Activated CD4-positive, alpha-beta T cell treated with anti-CD3 and anti-CD28 coated beads for 1 hour (primary cell): ENCODE results near the gene NUSAP1.
"Not testable (repeated sequence)": the region's sequence is repeated elsewhere in the genome, so short reads cannot be mapped to it uniquely, and the experiment has no call there.

Experiments
- DNase-seq: peaks from one replicate; pipeline ENCODE4 v3.0.0-alpha.2; 2020

The NUSAP1 gene

DNA sequence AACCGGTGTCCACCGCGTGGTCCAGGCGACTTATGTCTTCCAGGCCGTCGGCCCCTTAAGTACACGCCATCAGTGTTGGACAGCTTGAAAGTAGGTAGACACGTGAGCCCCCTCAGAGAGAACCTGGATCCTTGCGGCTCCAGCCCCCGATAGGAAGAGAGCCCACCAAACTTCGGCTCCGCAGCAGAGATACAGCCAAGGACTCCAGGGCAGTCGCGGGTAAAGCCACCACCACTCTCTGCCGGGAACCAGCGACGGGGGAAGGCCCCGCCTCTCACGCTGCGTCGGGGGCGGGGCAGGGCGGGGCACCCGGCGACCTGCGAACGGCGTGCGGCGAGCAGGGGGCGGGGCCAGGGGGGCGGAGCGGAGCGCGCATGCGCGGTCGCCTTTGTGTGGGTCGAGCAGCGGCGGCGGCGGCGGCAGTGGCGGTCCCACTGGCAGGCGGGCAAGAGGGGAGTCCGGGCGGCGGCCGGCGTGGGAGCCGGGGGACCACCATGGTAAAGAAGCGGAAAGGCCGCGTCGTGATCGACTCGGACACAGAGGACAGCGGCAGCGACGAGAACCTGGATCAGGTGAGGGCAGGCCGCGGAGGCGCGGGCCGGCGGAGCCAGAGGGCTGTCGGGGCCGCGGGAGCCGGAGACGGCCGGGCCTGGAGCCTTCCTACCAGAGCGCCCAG lies 84.2 kb downstream of the NUSAP1 start, which contains the start of gene RTF1:
TSS of gene RTF1 (plus strand) at position 354 of the 676 bp plus-strand sequence. CDS start at position 375, 21 bp downstream.
- peak; percentile 95 for DNase-seq

- no peak for DNase-seq
Measured at GRCh38 chr15:41417418-41418195, 84.9 kb downstream of the NUSAP1 start.

DNA sequence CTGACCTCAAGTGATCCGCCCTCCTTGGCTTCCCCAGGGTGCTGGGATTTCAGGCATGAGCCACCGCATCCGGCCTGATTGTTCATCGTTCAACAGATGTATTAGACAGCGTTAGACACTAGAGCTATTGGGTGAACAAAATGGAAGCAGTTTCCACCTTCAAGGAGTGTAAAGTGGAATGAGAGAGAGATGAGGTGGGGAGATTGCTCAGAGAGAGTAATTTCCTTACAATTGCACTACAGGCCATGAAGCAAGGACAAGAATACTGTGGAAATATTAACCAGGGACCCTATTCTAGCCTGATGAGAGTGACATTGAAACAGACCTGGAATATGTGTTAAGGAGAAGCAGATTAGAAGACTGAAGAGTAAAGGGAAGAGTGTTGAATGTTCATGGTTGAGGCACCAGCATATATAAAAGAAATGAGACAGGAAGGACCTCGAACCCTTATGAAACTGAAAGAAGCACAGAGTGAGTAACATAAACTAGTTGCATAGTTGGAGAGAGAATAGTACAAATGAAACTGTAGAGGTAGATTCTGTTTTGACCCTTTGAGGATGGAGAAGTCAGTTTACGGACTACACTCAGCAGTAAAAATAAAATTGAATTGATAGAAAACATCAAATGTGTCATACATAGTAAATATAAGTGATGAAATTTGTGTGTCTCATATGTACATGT lies 91.4 kb downstream of the NUSAP1 start:
- no peak for DNase-seq

GRCh38 chr15:41424809-41425208 lies 92.1 kb downstream of the NUSAP1 start:
- DNase-seq, result no peak

DNA sequence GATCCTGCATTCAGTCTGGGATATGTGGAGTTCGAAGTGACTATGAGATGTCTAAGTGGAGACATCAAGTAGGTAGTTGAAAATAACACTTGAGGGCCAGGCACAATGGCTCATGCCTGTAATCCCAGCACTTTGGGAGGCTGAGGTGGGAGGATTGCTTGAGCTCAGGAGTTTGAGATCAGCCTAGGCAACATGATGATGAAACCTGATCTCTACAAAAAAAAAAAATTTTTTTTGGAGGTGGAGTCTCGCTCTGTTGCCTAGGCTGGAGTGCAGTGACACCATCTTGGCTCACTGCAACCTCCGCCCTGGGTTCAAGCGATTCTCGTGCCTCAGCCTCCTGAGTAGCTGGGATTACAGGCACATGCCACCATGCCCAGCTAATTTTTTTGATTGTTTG lies 93.2 kb downstream of the NUSAP1 start:
- not testable (repeated sequence) for DNase-seq

GRCh38 chr15:41429003-41429890 lies 96.6 kb downstream of the NUSAP1 start:
- DNase-seq, result no peak
